CD4-positive, alpha-beta T cell (primary cell): ENCODE results near the gene MACROD2. TPM values are rescaled to one million over a fixed set of nuclear protein-coding genes. Genes with fewer than 3 reads are reported as not detected.

Experiments
- ATAC-seq: fragments of 200-7000 bp; cut with Tn5 transposase; one replicate; pipeline ENCODE4 v1.10.0; 2022; ENCODE audit warnings: mild to moderate bottlenecking; ENCODE audit not compliant: poor library complexity
- CTCF ChIA-PET: fragments of 350-600 bp; sonication (Branson Sonifier 250); formaldehyde crosslinking; loops from one replicate; lab custom pipeline; 2021; ENCODE audit warnings: antibody characterized with exemption, inconsistent platforms; lab: Charles Lee
- POLR2A ChIA-PET: fragments of 350-600 bp; sonication (Branson Sonifier 250); formaldehyde crosslinking; loops from one replicate; lab custom pipeline; 2021; ENCODE audit warnings: antibody characterized with exemption, inconsistent platforms; lab: Charles Lee
- DNase-seq, 14 experiments: peaks; one replicate each; pipeline ENCODE4 v3.0.0-alpha.2; 2013 to 2020; ENCODE audit warnings: mixed read lengths in 2 of 14
- H3K27ac ChIP-seq, 2 donors: one replicate each; pipeline versions ENCODE4 v1.5.1 to v1.7.0; 2013; ENCODE audit warnings: low read length in 2 of 2, low read depth in 1 of 2, mild to moderate bottlenecking in 1 of 2
- H3K27me3 ChIP-seq, 2 experiments: 1 replicate in 1 of 2; 2 replicates in 1 of 2; pipeline versions ENCODE4 v1.6.1 to v1.7.0; 2013; ENCODE audit warnings: low read length in 2 of 2, control low read depth in 1 of 2, mild to moderate bottlenecking in 1 of 2, moderate library complexity in 1 of 2; ENCODE audit not compliant: insufficient read depth in 2 of 2, control insufficient read depth in 1 of 2
- H3K36me3 ChIP-seq: one replicate; pipeline ENCODE4 v1.6.1; 2013; ENCODE audit warnings: low read length, control low read depth; ENCODE audit not compliant: insufficient read depth
- H3K4me1 ChIP-seq: one replicate; pipeline ENCODE4 v1.6.1; 2013; ENCODE audit warnings: low read length, control low read depth; ENCODE audit not compliant: insufficient read depth
- H3K4me3 ChIP-seq: one replicate; pipeline ENCODE4 v1.5.1; 2013; ENCODE audit warnings: mild to moderate bottlenecking, low read length, moderate library complexity
- H3K9me3 ChIP-seq, 2 experiments: 1 replicate in 1 of 2; 2 replicates in 1 of 2; pipeline versions ENCODE4 v1.6.1 to v1.7.0; 2013; ENCODE audit warnings: low read length in 2 of 2, mild to moderate bottlenecking in 2 of 2, control low read depth in 1 of 2, moderate library complexity in 1 of 2; ENCODE audit not compliant: control insufficient read depth in 1 of 2, insufficient read depth in 1 of 2
- H3K27ac Mint-ChIP-seq: one replicate; pipeline ENCODE4 v1.8.0; 2020; ENCODE audit warnings: mixed read lengths
- H3K27me3 Mint-ChIP-seq: one replicate; pipeline ENCODE4 v1.8.0; 2021; ENCODE audit warnings: mixed read lengths
- H3K36me3 Mint-ChIP-seq: one replicate; pipeline ENCODE4 v1.8.0; 2021; ENCODE audit warnings: low read depth, mixed read lengths
- H3K4me1 Mint-ChIP-seq: one replicate; pipeline ENCODE4 v1.8.0; 2021; ENCODE audit warnings: low read depth, mixed read lengths
- H3K4me3 Mint-ChIP-seq: one replicate; pipeline ENCODE4 v1.8.0; 2020; ENCODE audit warnings: mild to moderate bottlenecking, mixed read lengths
- H3K9me3 Mint-ChIP-seq: one replicate; pipeline ENCODE4 v1.8.0; 2020; ENCODE audit warnings: mixed read lengths
- intact Hi-C, 2 experiments: fragments of 100-400 bp; cut with DNase I in 1 of 2; cut with micrococcal nuclease in 1 of 2; formaldehyde crosslinking; loops; one replicate each; pipeline versions ENCODE4 v1.15.1 to v1.9.0; 2023 to 2025; cut with DNase I, micrococcal nuclease
- total RNA-seq, 174 experiments: library from RNA in 2 of 174; stranded (reverse) in 2 of 174; gene quantifications; one replicate each; pipeline ENCODE4 v1.2.3 and lab custom pipeline; 2021 to 2026
- TF ChIP-seq, protein P1 (sequence below): fragments of 200-600 bp; IDR thresholded peaks from one replicate; pipeline ENCODE4 v1.8.0; 2022; ENCODE audit warnings: antibody characterized with exemption, mild to moderate bottlenecking

MACROD2 gene
- total RNA-seq, 2 experiments from 2014 or later: not detected

GRCh38 chr20:15333170-15333569, 1337.9 kb downstream of the MACROD2 start:
- Histone ChIP-seq H3K27ac (no peak overlapping the region), H3K36me3 (no peaks in the 10 kb centered on the region), H3K4me1 (no peaks in the 10 kb centered on the region), H3K9me3 (no peaks in the 10 kb centered on the region), H3K4me3 (no peak overlapping the region), H3K27me3 (no peaks in the 10 kb centered on the region)
- intact Hi-C loops: no loop called here
- H3K36me3 Mint-ChIP-seq: no peaks in the 10 kb centered on the region
- TF ChIP-seq, protein P1, sequence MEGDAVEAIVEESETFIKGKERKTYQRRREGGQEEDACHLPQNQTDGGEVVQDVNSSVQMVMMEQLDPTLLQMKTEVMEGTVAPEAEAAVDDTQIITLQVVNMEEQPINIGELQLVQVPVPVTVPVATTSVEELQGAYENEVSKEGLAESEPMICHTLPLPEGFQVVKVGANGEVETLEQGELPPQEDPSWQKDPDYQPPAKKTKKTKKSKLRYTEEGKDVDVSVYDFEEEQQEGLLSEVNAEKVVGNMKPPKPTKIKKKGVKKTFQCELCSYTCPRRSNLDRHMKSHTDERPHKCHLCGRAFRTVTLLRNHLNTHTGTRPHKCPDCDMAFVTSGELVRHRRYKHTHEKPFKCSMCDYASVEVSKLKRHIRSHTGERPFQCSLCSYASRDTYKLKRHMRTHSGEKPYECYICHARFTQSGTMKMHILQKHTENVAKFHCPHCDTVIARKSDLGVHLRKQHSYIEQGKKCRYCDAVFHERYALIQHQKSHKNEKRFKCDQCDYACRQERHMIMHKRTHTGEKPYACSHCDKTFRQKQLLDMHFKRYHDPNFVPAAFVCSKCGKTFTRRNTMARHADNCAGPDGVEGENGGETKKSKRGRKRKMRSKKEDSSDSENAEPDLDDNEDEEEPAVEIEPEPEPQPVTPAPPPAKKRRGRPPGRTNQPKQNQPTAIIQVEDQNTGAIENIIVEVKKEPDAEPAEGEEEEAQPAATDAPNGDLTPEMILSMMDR: no peak
- H3K4me3 Mint-ChIP-seq: no peak overlapping the region
- H3K4me1 Mint-ChIP-seq: no peaks in the 10 kb centered on the region
- DNase-seq (no peak), ATAC-seq (no peak)
- CTCF ChIA-PET: no interaction called here
- no peaks in the 10 kb centered on the region for H3K27me3 Mint-ChIP-seq
- H3K27ac Mint-ChIP-seq: no peak overlapping the region
- POLR2A ChIA-PET: no interaction called here
- peaks cover 10% of the 10 kb centered on the region for H3K9me3 Mint-ChIP-seq

GRCh38 chr20:15336011-15336410, 1340.7 kb downstream of the MACROD2 start:
- Mint-ChIP-seq H3K4me1 (no peaks in the 10 kb centered on the region), H3K4me3 (no peak overlapping the region), H3K36me3 (no peaks in the 10 kb centered on the region), H3K27me3 (no peaks in the 10 kb centered on the region), H3K27ac (no peak overlapping the region), H3K9me3 (peaks cover 7% of the 10 kb centered on the region)
- ATAC-seq: no peak
- POLR2A ChIA-PET: no interaction called here
- intact Hi-C loops: no loop called here
- CTCF ChIA-PET: no interaction called here
- Histone ChIP-seq H3K27ac (no peak overlapping the region), H3K27me3 (no peaks in the 10 kb centered on the region), H3K36me3 (no peaks in the 10 kb centered on the region), H3K4me3 (no peak overlapping the region), H3K4me1 (no peaks in the 10 kb centered on the region), H3K9me3 (no peaks in the 10 kb centered on the region)
- TF ChIP-seq, protein P1: no peak
- no peak for DNase-seq

DNA sequence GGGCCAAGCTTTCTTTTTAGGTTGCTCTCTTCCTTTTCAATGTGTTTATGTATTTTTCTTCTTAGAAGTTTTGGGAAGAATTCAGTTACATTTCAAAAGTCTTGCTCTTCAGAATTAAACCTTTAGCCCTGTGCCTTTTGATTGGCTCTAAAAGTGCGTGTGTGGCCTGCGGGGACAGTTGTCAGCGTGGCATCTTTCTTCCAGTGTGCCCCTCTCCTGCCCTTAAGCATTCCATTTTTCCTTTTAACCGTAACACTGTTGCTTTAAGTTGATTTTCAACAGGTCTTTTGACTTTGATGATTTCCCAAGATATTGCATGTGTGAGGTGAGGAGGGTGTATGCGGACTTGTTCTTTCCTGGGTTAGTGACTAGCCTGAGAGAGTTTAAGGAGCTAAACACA, 1341.2 kb downstream of the MACROD2 start:
- Histone ChIP-seq H3K27me3 (no peaks in the 10 kb centered on the region), H3K4me1 (no peaks in the 10 kb centered on the region), H3K27ac (no peak overlapping the region), H3K9me3 (no peaks in the 10 kb centered on the region), H3K4me3 (no peak overlapping the region), H3K36me3 (no peaks in the 10 kb centered on the region)
- no peak overlapping the region for H3K27ac Mint-ChIP-seq
- no peak for DNase-seq
- TF ChIP-seq, protein P1: no peak
- no peaks in the 10 kb centered on the region for H3K27me3 Mint-ChIP-seq
- ATAC-seq: no peak
- POLR2A ChIA-PET: no interaction called here
- H3K36me3 Mint-ChIP-seq: no peaks in the 10 kb centered on the region
- CTCF ChIA-PET: no interaction called here
- intact Hi-C loops: no loop called here
- H3K4me3 Mint-ChIP-seq: no peak overlapping the region
- H3K9me3 Mint-ChIP-seq: peaks cover 7% of the 10 kb centered on the region
- H3K4me1 Mint-ChIP-seq: no peaks in the 10 kb centered on the region
